Lung (tissue), 12 donors: ENCODE data around the gene LRSAM1. TPM values are rescaled to one million over a fixed set of nuclear protein-coding genes. Genes with fewer than 3 reads are reported as not detected.

Experiments used
- ATAC-seq: fragments of 200-7000 bp; cut with Tn5 transposase; one replicate; pipeline ENCODE4 v1.9.1; 2020; ENCODE audit warnings: moderate number of reproducible peaks; ENCODE audit not compliant: insufficient read depth, low FRiP score
- DNase-seq, 3 donors: peaks; one replicate each; pipeline ENCODE4 v3.0.0-alpha.2; 2013 to 2017
- H3K27ac ChIP-seq, 2 donors: one replicate each; pipeline ENCODE4 v1.5.1; 2013; ENCODE audit warnings: mild to moderate bottlenecking in 2 of 2, moderate library complexity in 2 of 2, control low read depth in 1 of 2, inconsistent platforms in 1 of 2, low read depth in 1 of 2, low read length in 1 of 2
- H3K27me3 ChIP-seq, 3 donors: one replicate each; pipeline ENCODE4 v1.5.1; 2013; ENCODE audit warnings: low read length in 2 of 3; ENCODE audit not compliant: control insufficient read depth in 3 of 3, insufficient read depth in 3 of 3
- H3K36me3 ChIP-seq, 4 donors: one replicate each; pipeline ENCODE4 v1.5.1; 2013; ENCODE audit warnings: low read length in 4 of 4, mild to moderate bottlenecking in 1 of 4, moderate library complexity in 1 of 4; ENCODE audit not compliant: control insufficient read depth in 4 of 4, insufficient read depth in 4 of 4
- H3K4me1 ChIP-seq, 5 donors: one replicate each; pipeline ENCODE4 v1.5.1; 2013; ENCODE audit warnings: low read length in 5 of 5, mild to moderate bottlenecking in 2 of 5, moderate library complexity in 1 of 5; ENCODE audit not compliant: control insufficient read depth in 5 of 5, insufficient read depth in 5 of 5
- H3K4me3 ChIP-seq: one replicate; pipeline ENCODE4 v1.5.1; 2013; ENCODE audit warnings: mild to moderate bottlenecking, control low read depth, moderate library complexity
- H3K9ac ChIP-seq, 2 donors: one replicate each; pipeline ENCODE4 v1.5.1; 2013; ENCODE audit warnings: low read length in 2 of 2, control low read depth in 1 of 2; ENCODE audit not compliant: insufficient read depth in 1 of 2
- H3K9me3 ChIP-seq, 4 donors: one replicate each; pipeline ENCODE4 v1.5.1; 2013; ENCODE audit warnings: low read length in 3 of 4, mild to moderate bottlenecking in 1 of 4, moderate library complexity in 1 of 4; ENCODE audit not compliant: control insufficient read depth in 4 of 4, insufficient read depth in 3 of 4
- WGBS, 2 donors: extraction: QIAGEN DNeasy Blood & Tissue Kit; methylation state at CpG; one replicate each; pipeline ENCODE4 v1.1.7; 2013; 5-methylcytosine and 5-hydroxymethylcytosine counted together
- polyA plus RNA-seq, 2 donors: library from polyadenylated mRNA; stranded (reverse); fragments of 200-250 nt; gene quantifications; one replicate each; pipeline ENCODE4 v1.2.1, GENCODE V29; 2013
- total RNA-seq, 2 donors: library from RNA; depleted of rRNA in 1 of 2; stranded (reverse); fragments of >200 nt in 1 of 2; gene quantifications; one replicate each; pipeline ENCODE4 v1.2.1, GENCODE V29; 2014 to 2021
- TF ChIP-seq, protein P1 (sequence below): IDR thresholded peaks from 2 replicates; pipeline ENCODE4 v1.5.1; 2012; ENCODE audit warnings: mild to moderate bottlenecking; ENCODE audit errors: control extremely low read depth, extremely low read depth
- donor health status: control.
- donor health status: control.
- donor health status: Bipolar disorder and iron deficiency.
- donor health status: healthy.
- donor health status: DM: yes; HTN: yes; CAD: no.

LRSAM1 gene
- total and polyA plus RNA-seq, 4 donors: 13.5 to 24.5 (median 18.0) TPM

DNA sequence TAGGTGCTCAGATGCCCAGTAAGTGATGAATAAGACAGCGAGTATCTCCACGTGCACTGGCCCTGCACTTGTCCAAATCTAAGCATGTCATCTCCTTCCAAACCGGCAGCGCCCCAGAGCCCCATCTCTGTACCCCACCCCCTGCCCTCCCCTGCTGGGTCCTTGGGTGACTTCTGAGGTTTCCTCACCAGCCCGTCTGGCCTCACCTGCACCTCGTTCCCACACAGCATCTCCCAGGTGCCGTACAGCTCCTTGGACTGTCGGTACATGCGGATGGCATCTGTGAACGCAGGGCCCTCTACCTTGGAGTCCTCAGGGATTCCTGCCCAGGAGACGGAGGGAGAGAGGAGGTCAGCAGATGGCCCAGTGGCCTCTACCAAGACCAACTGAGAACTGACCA is 66.3 kb downstream of the LRSAM1 start:
- 93 to 96% methylated on average over 11 of the region's 11 CpGs for WGBS, 2 donors
- Histone ChIP-seq H3K36me3 (peaks cover 0 to 52% (median 7%) of the 10 kb centered on the region in 4 donors), H3K4me1 (peaks cover 0 to 25% (median 15%) of the 10 kb centered on the region in 5 donors), H3K27ac (no peak overlapping the region), H3K27me3 (no peaks in the 10 kb centered on the region), H3K4me3 (no peak overlapping the region), H3K9ac (no peak overlapping the region), H3K9me3 (no peaks in the 10 kb centered on the region)
- TF ChIP-seq, protein P1, sequence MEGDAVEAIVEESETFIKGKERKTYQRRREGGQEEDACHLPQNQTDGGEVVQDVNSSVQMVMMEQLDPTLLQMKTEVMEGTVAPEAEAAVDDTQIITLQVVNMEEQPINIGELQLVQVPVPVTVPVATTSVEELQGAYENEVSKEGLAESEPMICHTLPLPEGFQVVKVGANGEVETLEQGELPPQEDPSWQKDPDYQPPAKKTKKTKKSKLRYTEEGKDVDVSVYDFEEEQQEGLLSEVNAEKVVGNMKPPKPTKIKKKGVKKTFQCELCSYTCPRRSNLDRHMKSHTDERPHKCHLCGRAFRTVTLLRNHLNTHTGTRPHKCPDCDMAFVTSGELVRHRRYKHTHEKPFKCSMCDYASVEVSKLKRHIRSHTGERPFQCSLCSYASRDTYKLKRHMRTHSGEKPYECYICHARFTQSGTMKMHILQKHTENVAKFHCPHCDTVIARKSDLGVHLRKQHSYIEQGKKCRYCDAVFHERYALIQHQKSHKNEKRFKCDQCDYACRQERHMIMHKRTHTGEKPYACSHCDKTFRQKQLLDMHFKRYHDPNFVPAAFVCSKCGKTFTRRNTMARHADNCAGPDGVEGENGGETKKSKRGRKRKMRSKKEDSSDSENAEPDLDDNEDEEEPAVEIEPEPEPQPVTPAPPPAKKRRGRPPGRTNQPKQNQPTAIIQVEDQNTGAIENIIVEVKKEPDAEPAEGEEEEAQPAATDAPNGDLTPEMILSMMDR: no peak
- ATAC-seq (no peak), DNase-seq (no peak)

DNA sequence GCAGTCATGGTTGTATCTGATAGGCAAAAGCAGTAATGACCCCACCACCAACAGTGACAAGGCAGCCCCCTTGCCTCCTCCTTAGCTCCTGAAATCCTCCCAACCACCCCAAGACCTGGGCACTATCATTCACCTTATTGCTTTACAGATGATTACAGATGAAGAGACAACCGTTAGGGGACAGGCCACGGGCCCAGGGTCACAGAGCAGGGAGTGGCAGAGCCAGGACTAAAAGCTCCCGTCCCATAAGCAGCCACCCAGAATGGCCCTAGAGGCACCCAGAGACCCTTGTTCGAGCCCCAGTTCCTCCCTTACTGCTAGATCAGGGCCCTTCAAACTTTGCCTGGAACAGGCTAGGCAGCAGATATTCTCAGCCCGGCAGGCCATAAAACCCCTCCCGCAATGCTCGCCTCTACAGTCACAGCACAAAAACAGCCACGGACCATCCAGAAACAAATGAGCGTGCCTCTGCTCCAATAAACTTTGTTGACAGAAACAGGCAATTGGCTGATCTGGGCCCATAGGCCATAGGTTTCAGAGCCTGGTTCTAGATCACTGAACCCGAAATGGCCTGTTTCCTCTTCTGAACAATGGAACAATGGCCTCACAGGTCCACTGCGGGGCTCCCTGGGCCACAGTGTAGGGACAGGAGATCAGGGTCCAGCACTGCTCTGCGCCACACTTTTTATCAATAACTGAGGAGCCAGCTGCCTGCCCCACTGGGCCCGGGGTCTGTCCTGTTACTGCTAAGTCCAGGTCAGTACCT is 67.0 kb downstream of the LRSAM1 start:
- Histone ChIP-seq H3K9ac (no peak overlapping the region), H3K27ac (peak overlapping the region in 1 of 2 donors; percentile 51), H3K4me1 (peaks cover 0 to 27% (median 17%) of the 10 kb centered on the region in 5 donors), H3K27me3 (no peaks in the 10 kb centered on the region), H3K36me3 (peaks cover 0 to 52% (median 10%) of the 10 kb centered on the region in 4 donors), H3K9me3 (no peaks in the 10 kb centered on the region), H3K4me3 (no peak overlapping the region)
- ATAC-seq (no peak), DNase-seq (no peak)
- WGBS, 2 donors: 85% methylated on average over 13 of the region's 13 CpGs
- TF ChIP-seq, protein P1: no peak

DNA sequence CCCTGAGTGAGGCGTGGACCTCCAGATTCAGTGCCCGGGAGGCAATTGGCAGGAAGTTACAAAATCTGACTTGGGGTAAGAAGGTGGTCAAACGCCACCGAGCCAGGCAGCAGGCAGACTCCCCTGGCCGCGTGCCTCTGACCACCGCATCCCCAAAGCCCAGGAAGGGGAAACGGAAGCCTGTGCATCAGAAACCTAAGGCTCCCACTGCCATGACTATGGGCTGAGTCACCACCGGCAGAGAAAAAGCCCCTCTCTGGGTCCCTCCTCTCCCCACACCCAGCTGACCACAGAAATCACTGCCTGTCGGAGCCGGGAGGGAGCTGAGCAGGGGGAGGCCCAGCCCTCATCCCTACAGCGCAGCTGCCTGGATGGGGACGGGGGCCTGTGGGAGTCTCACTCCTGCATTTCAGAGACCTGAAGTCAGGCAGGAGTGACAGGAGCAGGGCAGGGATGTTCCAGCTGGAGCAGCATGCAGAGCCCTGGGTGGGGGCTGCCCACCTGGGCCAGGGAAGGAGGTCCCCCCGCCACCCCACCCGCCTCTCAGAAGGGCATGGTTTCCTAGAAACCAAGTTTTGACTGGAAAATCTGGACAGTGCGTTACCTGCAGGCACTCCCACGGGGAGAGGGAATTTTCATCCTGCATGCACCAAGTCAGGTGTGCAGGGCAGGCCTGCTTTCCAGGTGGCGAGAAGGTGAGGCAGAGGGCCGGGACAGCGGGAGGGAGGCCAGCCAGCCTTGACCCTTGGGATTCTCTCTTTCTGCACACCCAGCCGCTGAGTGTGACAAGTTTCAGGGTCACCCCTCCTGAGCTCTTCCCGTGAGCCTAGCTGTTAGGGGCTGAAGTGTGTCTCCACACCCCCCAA is 68.2 kb downstream of the LRSAM1 start:
- peaks cover 0 to 29% (median 17%) of the 10 kb centered on the region in 5 donors for H3K4me1 ChIP-seq
- TF ChIP-seq, protein P1: no peak
- ATAC-seq (peak; percentile 35), DNase-seq (no peak)
- peak overlapping the region; percentile 53 to 81 for H3K27ac ChIP-seq
- no peak overlapping the region for H3K9ac ChIP-seq
- WGBS, 2 donors: 45 to 67% methylated on average over 22 of the region's 22 CpGs
- peaks cover 0 to 55% (median 20%) of the 10 kb centered on the region in 4 donors for H3K36me3 ChIP-seq
- peaks cover 0 to 5% (median 0%) of the 10 kb centered on the region in 4 donors for H3K9me3 ChIP-seq
- no peak overlapping the region for H3K4me3 ChIP-seq
- no peaks in the 10 kb centered on the region for H3K27me3 ChIP-seq
